22Rv1 (cell line): ENCODE results near the gene PCDHA4.
"Not testable (repeated sequence)": the region's sequence is repeated elsewhere in the genome, so short reads cannot be mapped to it uniquely, and the experiment has no call there.

ENCODE experiments used
- H3K27ac ChIP-seq: fragments of 450-650 bp; 2 replicates; pipeline ENCODE4 v1.5.1; 2017
- CTCF ChIP-seq: fragments of 450-650 bp; IDR thresholded peaks from 2 replicates; pipeline ENCODE4 v1.5.1; 2017; ENCODE audit warnings: mild to moderate bottlenecking
- ZFX ChIP-seq: fragments of 450-650 bp; IDR thresholded peaks from 2 replicates; pipeline ENCODE4 v1.6.1; 2017; ENCODE audit warnings: antibody characterized with exemption, borderline replicate concordance

PCDHA4 gene

GRCh38 chr5:140802781-140803271 lies 4.0 kb upstream of the PCDHA4 start:
- no peak for TF ChIP-seq ZFX
- no peak overlapping the region for H3K27ac ChIP-seq

- H3K27ac ChIP-seq, result not testable (repeated sequence)
Measured at GRCh38 chr5:140808241-140808888, 1.5 kb downstream of the PCDHA4 start.

GRCh38 chr5:140808889-140809291 lies 2.0 kb downstream of the PCDHA4 start:
- H3K27ac ChIP-seq, result no peak overlapping the region
- TF ChIP-seq CTCF (no peak), ZFX (no peak)

GRCh38 chr5:140821375-140822280 lies 14.8 kb downstream of the PCDHA4 start, which contains the start of gene PCDHA5:
PCDHA5 (plus strand) TSS chr5:140821613.
- TF ChIP-seq CTCF, result peak; percentile 56
- no peak for TF ChIP-seq ZFX
- peak within 1 kb of the TSS; percentile 81 for H3K27ac ChIP-seq

GRCh38 chr5:140822281-140822629 lies 15.4 kb downstream of the PCDHA4 start:
- H3K27ac ChIP-seq, result peak overlapping the region; percentile 81
- peak; percentile 22; the same call in 1 of the 2 replicates for TF ChIP-seq CTCF
- no peak for TF ChIP-seq ZFX

- H3K27ac ChIP-seq, result not testable (repeated sequence)
Measured at GRCh38 chr5:140822969-140823368, 16.1 kb downstream of the PCDHA4 start.

GRCh38 chr5:140823475-140823874 lies 16.6 kb downstream of the PCDHA4 start:
- TF ChIP-seq CTCF, result no peak
- no peak for TF ChIP-seq ZFX

GRCh38 chr5:140827704-140828361 lies 21.0 kb downstream of the PCDHA4 start, which contains the start of gene PCDHA6:
PCDHA6 (plus strand) TSS chr5:140827960; CDS start chr5:140828092, 132 bp downstream.
- no peak within 1 kb of the TSS for H3K27ac ChIP-seq
- TF ChIP-seq ZFX (no peak), CTCF (no peak)

More at GRCh38 chr5:140823475-140823874, 16.6 kb downstream of the PCDHA4 start:
- no peak overlapping the region for H3K27ac ChIP-seq
